Activated CD4-positive, alpha-beta T cell treated with anti-CD3 and anti-CD28 coated beads, Interleukin-2, amount 50 U/mL, for 24 hours (primary cell): ENCODE results near the gene PLPP2.
A peak's percentile ranks its signal among the peaks of the same experiment; 100 is the strongest.

Source experiments
- DNase-seq, 2 donors: peaks; one replicate each; pipeline ENCODE4 v3.0.0-alpha.2; 2020; ENCODE audit warnings: low read depth in 1 of 2, low spot score in 1 of 2

PLPP2 gene

GRCh38 chr19:315811-316210 is 24.6 kb upstream of the PLPP2 start:
- no peak for DNase-seq

- no peak for DNase-seq
Measured at GRCh38 chr19:313988-314815, 23.0 kb upstream of the PLPP2 start.

GRCh38 chr19:313169-313987 is 22.2 kb upstream of the PLPP2 start:
- DNase-seq, result no peak

GRCh38 chr19:311813-312261 is 20.6 kb upstream of the PLPP2 start:
- DNase-seq, result no peak

- no peak for DNase-seq
Measured at GRCh38 chr19:310781-311496, 19.7 kb upstream of the PLPP2 start.

GRCh38 chr19:310141-310651 is 19.0 kb upstream of the PLPP2 start:
- DNase-seq, result no peak

GRCh38 chr19:309206-309565 is 18.0 kb upstream of the PLPP2 start:
- DNase-seq, result no peak

GRCh38 chr19:308471-309205 is 17.4 kb upstream of the PLPP2 start:
- no peak for DNase-seq

GRCh38 chr19:307793-308420 is 16.7 kb upstream of the PLPP2 start:
- no peak for DNase-seq

- no peak for DNase-seq
Measured at GRCh38 chr19:307111-307531, 15.9 kb upstream of the PLPP2 start.

GRCh38 chr19:306151-306900 is 15.1 kb upstream of the PLPP2 start:
- no peak for DNase-seq

- no peak for DNase-seq
Measured at GRCh38 chr19:305240-306150, 14.3 kb upstream of the PLPP2 start.

GRCh38 chr19:296476-297225 is 5.4 kb upstream of the PLPP2 start:
- DNase-seq, result no peak

GRCh38 chr19:295687-296370 is 4.6 kb upstream of the PLPP2 start:
- no peak for DNase-seq

GRCh38 chr19:294946-295686 is 3.9 kb upstream of the PLPP2 start:
- DNase-seq, result peak in 1 of 2 donors; percentile 24

- DNase-seq, result no peak
Measured at GRCh38 chr19:294341-294945, 3.2 kb upstream of the PLPP2 start.
